SK-N-SH treated with all-trans-retinoic acid at 6 μM for 48 hours (cell line): ENCODE results near the gene PLCD3.

Source experiments
- ATAC-seq: fragments of 200-7000 bp; cut with Tn5 transposase; 3 replicates; pipeline ENCODE4 v1.9.1; 2020; ENCODE audit warnings: mild to moderate bottlenecking, moderate library complexity
- ARNTL ChIP-seq: fragments of 450-650 bp; formaldehyde crosslinking; IDR thresholded peaks from 2 replicates; pipeline ENCODE4 v1.5.0; 2020; ENCODE audit warnings: low read depth, mild to moderate bottlenecking, moderate library complexity, borderline replicate concordance
- BACH2 ChIP-seq: fragments of 250-450 bp; sonication (Bioruptor Pico); IDR thresholded peaks from 2 replicates; pipeline ENCODE4 v1.9.0; 2021; ENCODE audit warnings: mild to moderate bottlenecking, borderline replicate concordance
- CSDC2 ChIP-seq: fragments of 250-450 bp; sonication (Bioruptor Pico); IDR thresholded peaks from 2 replicates; pipeline ENCODE4 v1.5.0; 2020; ENCODE audit warnings: mild to moderate bottlenecking, moderate library complexity
- CSRNP3 ChIP-seq: fragments of 250-450 bp; sonication (Bioruptor Pico); IDR thresholded peaks from 2 replicates; pipeline ENCODE4 v1.5.1; 2021; ENCODE audit warnings: mild to moderate bottlenecking, moderate library complexity
- ESRRG ChIP-seq: fragments of 250-450 bp; sonication (Bioruptor Pico); IDR thresholded peaks from 2 replicates; pipeline ENCODE4 v1.6.1; 2021; ENCODE audit warnings: mild to moderate bottlenecking
- GLIS3 ChIP-seq: fragments of 250-450 bp; sonication (Bioruptor Pico); IDR thresholded peaks from 2 replicates; pipeline ENCODE4 v1.5.0; 2020; ENCODE audit warnings: mild to moderate bottlenecking, moderate library complexity
- ISL1 ChIP-seq: fragments of 250-450 bp; sonication (Bioruptor Pico); IDR thresholded peaks from 2 replicates; pipeline ENCODE4 v2.1.2; 2022; ENCODE audit warnings: mild to moderate bottlenecking, moderate library complexity
- OSR1 ChIP-seq: fragments of 250-450 bp; sonication (Bioruptor Pico); IDR thresholded peaks from 2 replicates; pipeline ENCODE4 v1.8.0; 2022; ENCODE audit warnings: moderate library complexity, mild to moderate bottlenecking, inconsistent platforms
- PATZ1 ChIP-seq: fragments of 250-450 bp; sonication (Bioruptor Pico); IDR thresholded peaks from 2 replicates; pipeline ENCODE4 v1.8.0; 2020; ENCODE audit warnings: mild to moderate bottlenecking, moderate library complexity, borderline replicate concordance
- POU6F1 ChIP-seq: fragments of 250-450 bp; sonication (Bioruptor Pico); IDR thresholded peaks from 2 replicates; pipeline ENCODE4 v1.8.0; 2021; ENCODE audit warnings: low read depth, mild to moderate bottlenecking, moderate library complexity, borderline replicate concordance
- PPARA ChIP-seq: fragments of 250-450 bp; sonication (Bioruptor Pico); IDR thresholded peaks from 2 replicates; pipeline ENCODE4 v1.5.0; 2020; ENCODE audit warnings: mild to moderate bottlenecking, borderline replicate concordance
- RARB ChIP-seq: fragments of 250-450 bp; sonication (Bioruptor Pico); IDR thresholded peaks from 2 replicates; pipeline ENCODE4 v1.8.0; 2021; ENCODE audit warnings: mild to moderate bottlenecking, moderate library complexity
- SNAI2 ChIP-seq: fragments of 250-450 bp; sonication (Bioruptor Pico); IDR thresholded peaks from 2 replicates; pipeline ENCODE4 v1.5.0; 2020; ENCODE audit warnings: mild to moderate bottlenecking, moderate library complexity
- TOX ChIP-seq: fragments of 250-450 bp; sonication (Bioruptor Pico); IDR thresholded peaks from 2 replicates; pipeline ENCODE4 v1.8.0; 2021; ENCODE audit warnings: mild to moderate bottlenecking, moderate library complexity, borderline replicate concordance
- TSHZ2 ChIP-seq: fragments of 250-450 bp; sonication (Bioruptor Pico); IDR thresholded peaks from 2 replicates; pipeline ENCODE4 v1.5.0; 2020; ENCODE audit warnings: mild to moderate bottlenecking, moderate library complexity
- ZC3H10 ChIP-seq: fragments of 250-450 bp; sonication (Bioruptor Pico); IDR thresholded peaks from 2 replicates; pipeline ENCODE4 v1.5.1; 2021; ENCODE audit warnings: mild to moderate bottlenecking, moderate library complexity
- ZFP3 ChIP-seq: fragments of 250-450 bp; sonication (Bioruptor Pico); IDR thresholded peaks from 2 replicates; pipeline ENCODE4 v1.5.0; 2020; ENCODE audit warnings: mild to moderate bottlenecking, moderate library complexity
- ZFP30 ChIP-seq: fragments of 450-650 bp; formaldehyde crosslinking; IDR thresholded peaks from 2 replicates; pipeline ENCODE4 v1.5.0; 2022; ENCODE audit warnings: mild to moderate bottlenecking, moderate library complexity
- ZNF565 ChIP-seq: fragments of 450-650 bp; formaldehyde crosslinking; conservative IDR thresholded peaks from 2 replicates; pipeline ENCODE4 v1.5.0; 2020; ENCODE audit warnings: low read depth, mild to moderate bottlenecking, moderate library complexity

PLCD3 gene

GRCh38 chr17:45136846-45137560 is 4.7 kb upstream of the PLCD3 start:
- ATAC-seq, result no peak
- TF ChIP-seq CSRNP3 (no peak), ZFP30 (CRISPR knock-in tag) (no peak), ZC3H10 (CRISPR knock-in tag) (no peak), ARNTL (CRISPR knock-in tag) (no peak), POU6F1 (no peak), BACH2 (CRISPR knock-in tag) (no peak), ZFP3 (CRISPR knock-in tag) (no peak), PPARA (no peak), ISL1 (CRISPR knock-in tag) (no peak), OSR1 (CRISPR knock-in tag) (no peak), ZNF565 (CRISPR knock-in tag) (no peak), TSHZ2 (CRISPR knock-in tag) (no peak)

GRCh38 chr17:45135978-45136791 is 3.9 kb upstream of the PLCD3 start:
- no peak for TF ChIP-seq TSHZ2 (CRISPR knock-in tag)
- TF ChIP-seq GLIS3 (CRISPR knock-in tag), result no peak
- TF ChIP-seq ZNF565 (CRISPR knock-in tag), result no peak
- TF ChIP-seq RARB (CRISPR knock-in tag), result no peak
- TF ChIP-seq ZFP30 (CRISPR knock-in tag), result no peak
- no peak for TF ChIP-seq PATZ1
- no peak for TF ChIP-seq ZFP3 (CRISPR knock-in tag)
- TF ChIP-seq ESRRG (CRISPR knock-in tag), result no peak
- TF ChIP-seq CSDC2 (CRISPR knock-in tag), result no peak
- no peak for TF ChIP-seq SNAI2 (CRISPR knock-in tag)
- TF ChIP-seq OSR1 (CRISPR knock-in tag), result no peak
- TF ChIP-seq POU6F1, result no peak
- TF ChIP-seq CSRNP3, result no peak
- TF ChIP-seq BACH2 (CRISPR knock-in tag), result no peak
- no peak for TF ChIP-seq ZC3H10 (CRISPR knock-in tag)
- no peak for TF ChIP-seq TOX
- TF ChIP-seq, all 23 proteins: peak for 0
- no peak for ATAC-seq
